ENCODE data around the gene KNDC1.

- no peak for TF ChIP-seq CTCF (IDR thresholded peaks at IDR 0.05)
- no peak for TF ChIP-seq POLR2A (IDR thresholded peaks at IDR 0.05)
Measured at GRCh38 chr10:133176546-133176945, 16.5 kb downstream of the KNDC1 start.
